Right atrium auricular region (tissue), 2 donors: Measurements from ENCODE around the gene SERPINE2. TPM values are rescaled to one million over a fixed set of nuclear protein-coding genes. Genes with fewer than 3 reads are reported as not detected.

Experiments used
- DNase-seq: peaks from one replicate; pipeline ENCODE4 v3.0.0-alpha.2; 2019; ENCODE audit warnings: low spot score
- H3K27ac ChIP-seq, 2 donors: fragments of 200-600 bp; sonication (generic); 1 replicate in 1 of 2; 2 replicates in 1 of 2; pipeline ENCODE4 v1.5.1; 2016 to 2019
- H3K27me3 ChIP-seq, 2 donors: fragments of 200-600 bp; sonication (generic); one replicate each; pipeline versions ENCODE4 v1.5.1 to v1.6.0; 2017 to 2019
- H3K36me3 ChIP-seq: fragments of 200-600 bp; sonication (generic); one replicate; pipeline ENCODE4 v1.5.1; 2016
- H3K4me1 ChIP-seq, 2 donors: fragments of 200-600 bp; sonication (generic); one replicate each; pipeline versions ENCODE4 v1.5.1 to v1.6.0; 2017 to 2019
- H3K4me3 ChIP-seq, 2 donors: fragments of 200-600 bp; sonication (generic); 1 replicate in 1 of 2; 2 replicates in 1 of 2; pipeline ENCODE4 v1.5.1; 2017 to 2019; ENCODE audit warnings: mild to moderate bottlenecking in 1 of 2, moderate library complexity in 1 of 2
- H3K9me3 ChIP-seq, 2 donors: fragments of 200-600 bp; sonication (generic); one replicate each; pipeline ENCODE4 v1.5.1; 2019
- CTCF ChIP-seq, 2 donors: fragments of 200-600 bp; sonication (generic); IDR thresholded peaks; one replicate each; pipeline ENCODE4 v1.5.1; 2019; ENCODE audit warnings: antibody characterized with exemption in 2 of 2
- total RNA-seq, 2 donors: library from RNA; depleted of rRNA; stranded (reverse); fragments of >200 nt; gene quantifications; one replicate each; pipeline ENCODE4 v1.1.0, GENCODE V29; 2016

SERPINE2 gene
- total RNA-seq, 2 donors from 2014 or later = 20.2 to 54.3 TPM

GRCh38 chr2:223935459-223936125, 103.5 kb downstream of the SERPINE2 start:
- Histone ChIP-seq H3K27ac (peak overlapping the region in 1 of 2 donors; percentile 25), H3K36me3 (no peaks in the 10 kb centered on the region), H3K9me3 (no peaks in the 10 kb centered on the region), H3K4me3 (no peak overlapping the region), H3K4me1 (peaks cover 0 to 62% of the 10 kb centered on the region in 2 donors), H3K27me3 (no peaks in the 10 kb centered on the region)
- no peak for DNase-seq
- no peak for TF ChIP-seq CTCF (IDR thresholded peaks at IDR 0.05)

- no peak for DNase-seq
- H3K27ac ChIP-seq = peak overlapping the region; percentile 25 to 48
- H3K9me3 ChIP-seq = no peaks in the 10 kb centered on the region
- no peaks in the 10 kb centered on the region for H3K27me3 ChIP-seq
- TF ChIP-seq CTCF (IDR thresholded peaks at IDR 0.05) = no peak
- no peaks in the 10 kb centered on the region for H3K36me3 ChIP-seq
- peaks cover 0 to 69% of the 10 kb centered on the region in 2 donors for H3K4me1 ChIP-seq
- H3K4me3 ChIP-seq = no peak overlapping the region
These were observed 104.2 kb downstream of the SERPINE2 start for GRCh38 chr2:223934870-223935269.

- H3K36me3 ChIP-seq = no peaks in the 10 kb centered on the region
- no peaks in the 10 kb centered on the region for H3K27me3 ChIP-seq
- no peak for DNase-seq
- no peak overlapping the region for H3K4me3 ChIP-seq
- TF ChIP-seq CTCF (IDR thresholded peaks at IDR 0.05) = no peak
- H3K9me3 ChIP-seq = no peaks in the 10 kb centered on the region
- peak overlapping the region in 1 of 2 donors; percentile 2 for H3K27ac ChIP-seq
- H3K4me1 ChIP-seq = peaks cover 0 to 75% of the 10 kb centered on the region in 2 donors
These were observed 106.0 kb downstream of the SERPINE2 start for GRCh38 chr2:223932816-223933800.

- H3K27ac ChIP-seq = peak overlapping the region; percentile 73 to 78
- H3K27me3 ChIP-seq = no peaks in the 10 kb centered on the region
- TF ChIP-seq CTCF (IDR thresholded peaks at IDR 0.05) = no peak
- no peak overlapping the region for H3K4me3 ChIP-seq
- peak; percentile 75 for DNase-seq
- H3K4me1 ChIP-seq = peaks cover 0 to 50% of the 10 kb centered on the region in 2 donors
- peaks cover 0 to 6% of the 10 kb centered on the region in 2 donors for H3K9me3 ChIP-seq
- H3K36me3 ChIP-seq = no peaks in the 10 kb centered on the region
These were observed 108.7 kb downstream of the SERPINE2 start for GRCh38 chr2:223930103-223930976.

GRCh38 chr2:223929571-223930102, 109.4 kb downstream of the SERPINE2 start:
- Histone ChIP-seq H3K4me1 (peaks cover 0 to 43% of the 10 kb centered on the region in 2 donors), H3K9me3 (peaks cover 0 to 6% of the 10 kb centered on the region in 2 donors), H3K27ac (peak overlapping the region; percentile 73 to 78), H3K27me3 (no peaks in the 10 kb centered on the region), H3K4me3 (no peak overlapping the region), H3K36me3 (no peaks in the 10 kb centered on the region)
- DNase-seq = no peak
- no peak for TF ChIP-seq CTCF (IDR thresholded peaks at IDR 0.05)
